ENCODE measurements around the gene SSNA1.
A peak's percentile ranks its signal among the peaks of the same experiment; 100 is the strongest.

Gene SSNA1

GRCh38 chr9:137168904-137169856, 19.3 kb upstream of the SSNA1 start:
- DNase-seq, result peak in 1 of 2 experiments; percentile 54

- no peak for DNase-seq
Observed at GRCh38 chr9:137169896-137170358, 18.5 kb upstream of the SSNA1 start, which contains the start of gene LRRC26. Gene LRRC26 (minus strand): TSS chr9:137170051. CDS start chr9:137169943, 108 bp downstream.

- DNase-seq, result no peak
Observed at GRCh38 chr9:137170486-137171148, 17.9 kb upstream of the SSNA1 start.

GRCh38 chr9:137171149-137171900, 17.2 kb upstream of the SSNA1 start:
- DNase-seq, result no peak

GRCh38 chr9:137172901-137173795, 15.3 kb upstream of the SSNA1 start:
- no peak for DNase-seq

- no peak for DNase-seq
Observed at GRCh38 chr9:137173796-137174664, 14.4 kb upstream of the SSNA1 start.

GRCh38 chr9:137174722-137175293, 13.7 kb upstream of the SSNA1 start:
- DNase-seq, result no peak

- DNase-seq, result no peak
Observed at GRCh38 chr9:137175345-137175961, 13.0 kb upstream of the SSNA1 start.

GRCh38 chr9:137176302-137177182, 11.9 kb upstream of the SSNA1 start:
- no peak for DNase-seq

- no peak for DNase-seq
Observed at GRCh38 chr9:137178201-137178938, 10.1 kb upstream of the SSNA1 start.

- DNase-seq, result no peak
Observed at GRCh38 chr9:137178939-137179630, 9.4 kb upstream of the SSNA1 start.

GRCh38 chr9:137179761-137180160, 8.7 kb upstream of the SSNA1 start:
- DNase-seq, result no peak

- DNase-seq, result no peak
Observed at GRCh38 chr9:137180491-137180890, 8.0 kb upstream of the SSNA1 start.

GRCh38 chr9:137181680-137182079, 6.8 kb upstream of the SSNA1 start:
- DNase-seq, result no peak

GRCh38 chr9:137182836-137183235, 5.6 kb upstream of the SSNA1 start:
- no peak for DNase-seq

- no peak for DNase-seq
Observed at GRCh38 chr9:137183980-137184595, 4.4 kb upstream of the SSNA1 start.

Data from NCI-H446 (cell line).